GM12874 (cell line): ENCODE measurements around the gene MPPED1.

Source experiments
- TF ChIP-seq, protein P1 (sequence below): IDR thresholded peaks from 2 replicates; pipeline ENCODE4 v1.5.1; 2011; ENCODE audit warnings: low read depth, mild to moderate bottlenecking, control low read depth, low read length, moderate library complexity; ENCODE audit not compliant: insufficient read depth

The MPPED1 gene

GRCh38 chr22:43502306-43502874 lies 90.6 kb downstream of the MPPED1 start:
- TF ChIP-seq, protein P1, sequence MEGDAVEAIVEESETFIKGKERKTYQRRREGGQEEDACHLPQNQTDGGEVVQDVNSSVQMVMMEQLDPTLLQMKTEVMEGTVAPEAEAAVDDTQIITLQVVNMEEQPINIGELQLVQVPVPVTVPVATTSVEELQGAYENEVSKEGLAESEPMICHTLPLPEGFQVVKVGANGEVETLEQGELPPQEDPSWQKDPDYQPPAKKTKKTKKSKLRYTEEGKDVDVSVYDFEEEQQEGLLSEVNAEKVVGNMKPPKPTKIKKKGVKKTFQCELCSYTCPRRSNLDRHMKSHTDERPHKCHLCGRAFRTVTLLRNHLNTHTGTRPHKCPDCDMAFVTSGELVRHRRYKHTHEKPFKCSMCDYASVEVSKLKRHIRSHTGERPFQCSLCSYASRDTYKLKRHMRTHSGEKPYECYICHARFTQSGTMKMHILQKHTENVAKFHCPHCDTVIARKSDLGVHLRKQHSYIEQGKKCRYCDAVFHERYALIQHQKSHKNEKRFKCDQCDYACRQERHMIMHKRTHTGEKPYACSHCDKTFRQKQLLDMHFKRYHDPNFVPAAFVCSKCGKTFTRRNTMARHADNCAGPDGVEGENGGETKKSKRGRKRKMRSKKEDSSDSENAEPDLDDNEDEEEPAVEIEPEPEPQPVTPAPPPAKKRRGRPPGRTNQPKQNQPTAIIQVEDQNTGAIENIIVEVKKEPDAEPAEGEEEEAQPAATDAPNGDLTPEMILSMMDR = no peak

DNA sequence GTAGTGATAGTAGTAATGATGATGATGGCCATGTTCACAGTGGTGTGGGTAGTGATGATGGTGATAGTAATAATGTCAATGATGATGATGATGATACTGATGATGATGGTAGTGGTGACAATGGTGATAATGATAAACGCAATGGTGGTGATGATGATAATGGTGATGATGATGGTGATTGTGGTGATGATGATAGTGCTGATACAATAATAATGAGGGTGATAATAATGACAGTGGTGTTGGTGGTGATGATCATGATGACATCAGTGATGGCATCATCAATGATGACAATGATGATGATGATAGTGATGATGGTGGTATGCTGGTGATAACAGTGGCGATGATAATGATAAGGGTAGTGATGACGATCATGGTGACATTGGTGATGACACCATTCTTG lies 92.3 kb downstream of the MPPED1 start:
- TF ChIP-seq, protein P1 = no peak

- TF ChIP-seq, protein P1 = no peak
These were observed 93.0 kb downstream of the MPPED1 start for GRCh38 chr22:43504666-43505261.

GRCh38 chr22:43505423-43505822 lies 93.6 kb downstream of the MPPED1 start:
- TF ChIP-seq, protein P1 = no peak

- TF ChIP-seq, protein P1 = no peak
These were observed 94.1 kb downstream of the MPPED1 start for GRCh38 chr22:43505896-43506295.

DNA sequence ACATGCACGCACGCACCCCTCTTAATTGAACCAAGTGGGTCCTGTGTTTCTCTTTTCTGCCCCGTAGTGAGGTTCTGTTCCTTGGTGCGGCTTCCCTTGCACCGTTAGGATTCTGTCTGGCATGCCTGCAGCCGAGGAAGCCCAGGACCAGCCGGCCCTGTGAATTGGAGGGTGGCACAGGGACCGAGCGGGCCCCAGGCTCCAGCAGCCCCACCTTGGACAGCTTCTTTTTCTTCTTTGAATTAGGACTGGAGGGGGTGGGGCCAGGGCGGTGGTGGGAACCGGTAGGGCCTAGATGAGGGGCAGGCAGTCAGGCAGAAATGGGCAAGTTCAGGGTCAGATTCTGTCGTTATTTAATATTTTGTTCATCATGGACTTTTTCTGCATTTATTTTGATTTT lies 94.7 kb downstream of the MPPED1 start:
- TF ChIP-seq, protein P1 = no peak

- TF ChIP-seq, protein P1 = no peak
These were observed 95.4 kb downstream of the MPPED1 start for GRCh38 chr22:43507235-43507634.
